Posterior cingulate gyrus (tissue), 11 donors: ENCODE results near the gene CDH13.
A peak's percentile ranks its signal among the peaks of the same experiment; 100 is the strongest.

Experiments used
- DNase-seq, 10 donors: peaks; one replicate each; pipeline versions ENCODE4 v3.0.0 to v3.0.0-alpha.2; 2020 to 2021; ENCODE audit warnings: mixed read lengths in 3 of 10
- intact Hi-C: fragments of 100-400 bp; cut with DNase I; formaldehyde crosslinking; loops from one replicate; pipeline ENCODE4 v1.15.1; 2023

The CDH13 gene

DNA sequence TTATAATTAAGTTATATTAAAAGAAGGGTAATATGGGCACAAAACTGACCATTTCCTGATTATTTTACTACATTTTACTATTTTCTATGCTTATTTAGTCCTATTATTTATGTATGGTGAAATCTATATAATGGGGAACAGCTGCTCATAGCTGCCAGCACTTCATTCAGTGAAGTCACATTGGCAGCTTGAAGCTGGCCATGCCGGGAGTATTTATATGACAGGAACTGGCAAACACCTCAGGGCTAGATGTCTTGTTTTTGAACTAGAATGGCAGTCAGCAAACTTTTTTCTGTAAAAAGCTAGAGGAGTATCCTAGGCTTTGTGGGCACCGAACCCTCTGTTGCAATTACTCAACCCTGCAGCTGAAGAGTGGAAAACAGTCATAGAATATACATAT is 104.1 kb downstream of the CDH13 start:
- no peak for DNase-seq
- intact Hi-C loops, result no loop called here

DNA sequence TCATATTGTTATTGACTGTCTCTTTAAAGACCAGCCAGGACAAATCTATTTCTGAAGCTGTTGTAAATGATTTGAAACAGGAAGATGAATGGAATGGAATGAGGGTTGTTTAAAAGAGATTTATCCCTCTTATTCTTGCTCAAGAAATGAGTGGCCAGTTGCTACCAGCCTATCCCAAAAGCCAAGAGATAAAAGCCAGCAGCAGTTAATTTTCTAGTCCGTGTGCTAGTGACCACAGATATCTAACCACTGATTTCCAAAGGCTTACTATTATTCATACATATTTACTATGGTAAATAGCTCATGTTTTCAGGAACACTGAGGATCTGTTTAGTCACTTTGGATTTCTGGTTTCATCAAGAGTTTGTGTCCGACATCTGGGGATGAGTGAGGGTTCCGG is 105.7 kb downstream of the CDH13 start:
- intact Hi-C loops, result no loop called here
- DNase-seq, result no peak

DNA sequence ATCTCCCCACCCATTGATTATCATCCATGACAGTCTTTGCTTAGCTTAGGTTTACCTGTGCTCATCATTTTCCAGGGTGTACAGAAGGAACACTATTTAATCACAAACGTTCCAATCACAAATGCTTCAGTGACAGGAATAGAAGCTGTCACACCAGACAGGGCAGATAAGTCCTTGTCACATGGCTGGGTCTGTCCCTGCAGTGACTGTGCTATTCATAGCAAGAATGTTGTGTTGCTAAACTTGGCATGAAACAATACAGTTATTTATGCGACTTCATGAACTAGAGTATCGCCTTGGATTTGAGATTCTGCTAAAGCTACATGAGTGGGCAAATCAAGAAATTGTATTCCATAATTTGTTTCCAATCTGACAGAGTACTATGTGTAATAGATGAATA is 108.4 kb downstream of the CDH13 start:
- intact Hi-C loops, result no loop called here
- DNase-seq, result no peak

DNA sequence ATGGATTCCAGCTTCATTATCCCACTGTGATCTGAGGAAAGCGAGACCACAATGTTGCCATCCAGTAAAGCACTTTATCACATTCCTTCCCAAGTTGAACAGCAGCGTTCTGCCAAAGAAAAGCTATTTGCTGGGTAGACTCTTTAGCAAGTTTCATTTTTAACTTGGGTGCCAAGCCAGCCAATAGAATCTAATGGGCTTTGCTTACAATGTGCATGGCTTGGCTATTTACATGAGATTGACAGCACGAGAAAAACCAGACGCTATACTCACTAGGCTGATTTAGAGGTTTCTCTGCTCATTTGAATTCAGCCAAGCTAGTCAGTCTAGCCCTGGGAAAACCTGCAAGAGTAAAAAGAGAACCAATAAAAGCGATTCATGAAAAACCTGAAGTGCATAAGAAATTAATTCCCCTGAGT is 108.9 kb downstream of the CDH13 start:
- intact Hi-C loops, result no loop called here
- DNase-seq, result no peak

DNA sequence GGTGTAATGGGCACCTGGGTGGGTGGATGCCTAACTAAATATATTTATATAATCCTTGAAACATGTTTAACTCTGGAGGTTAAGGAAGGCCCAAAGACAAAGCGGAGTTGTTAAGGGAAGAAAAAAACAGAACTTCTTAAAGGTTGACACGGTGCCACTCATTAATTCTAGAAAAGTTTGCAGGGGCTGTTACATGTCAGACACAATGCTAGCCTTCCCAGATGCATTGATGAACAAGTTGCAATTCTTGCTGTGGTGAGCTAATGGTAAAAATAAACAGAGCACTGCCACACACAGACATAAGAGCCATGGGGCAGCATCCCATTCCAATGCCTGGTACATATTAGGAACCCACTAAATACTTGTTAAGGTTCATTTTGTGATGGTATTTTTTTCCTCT is 109.5 kb downstream of the CDH13 start:
- intact Hi-C loops, result no loop called here
- no peak for DNase-seq

DNA sequence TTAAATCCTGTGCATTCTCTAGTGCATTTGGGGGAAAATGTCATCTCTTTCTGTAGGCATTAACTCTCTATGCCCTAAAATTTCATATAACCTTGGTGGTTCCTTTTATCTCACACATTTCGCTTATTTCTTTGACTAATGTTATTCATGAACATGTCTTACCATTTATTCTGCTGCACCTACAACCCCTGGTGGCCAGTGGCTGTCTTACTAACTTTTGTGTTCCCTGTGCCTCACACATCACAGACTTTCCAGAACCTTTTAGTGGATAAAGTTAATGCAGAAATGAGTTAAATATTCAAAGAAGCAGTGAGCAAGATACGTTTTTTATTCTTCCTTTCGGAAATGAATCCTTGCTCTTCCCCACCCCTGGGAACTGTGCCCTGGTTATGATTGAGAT is 111.9 kb downstream of the CDH13 start:
- intact Hi-C loops, result no loop called here
- DNase-seq, result no peak

DNA sequence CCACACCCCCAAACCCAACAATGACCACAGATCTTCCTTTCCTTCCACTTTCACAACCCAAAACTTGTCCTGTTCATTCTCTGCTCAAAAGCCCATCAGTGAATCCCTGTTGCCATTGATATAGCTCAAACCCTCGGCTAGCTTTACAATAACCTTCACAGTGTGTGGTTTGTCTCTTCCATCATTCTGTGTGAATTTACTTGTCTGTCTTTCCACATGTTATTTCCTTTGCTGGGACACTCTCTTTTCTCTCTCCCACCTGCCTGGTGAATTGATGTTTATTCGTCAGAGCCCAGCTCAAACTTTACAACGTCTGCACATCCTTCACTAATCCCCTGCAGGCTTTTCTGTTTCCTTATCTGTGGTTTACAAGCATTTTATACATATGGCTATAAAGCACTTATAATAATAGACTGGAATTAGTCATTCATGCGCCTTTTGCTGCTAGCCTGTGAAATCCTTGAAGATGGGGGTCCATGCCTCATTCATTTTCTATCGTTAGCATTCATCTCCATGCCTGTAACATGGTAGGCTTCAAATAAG is 114.4 kb downstream of the CDH13 start:
- intact Hi-C loops, result no loop called here

DNA sequence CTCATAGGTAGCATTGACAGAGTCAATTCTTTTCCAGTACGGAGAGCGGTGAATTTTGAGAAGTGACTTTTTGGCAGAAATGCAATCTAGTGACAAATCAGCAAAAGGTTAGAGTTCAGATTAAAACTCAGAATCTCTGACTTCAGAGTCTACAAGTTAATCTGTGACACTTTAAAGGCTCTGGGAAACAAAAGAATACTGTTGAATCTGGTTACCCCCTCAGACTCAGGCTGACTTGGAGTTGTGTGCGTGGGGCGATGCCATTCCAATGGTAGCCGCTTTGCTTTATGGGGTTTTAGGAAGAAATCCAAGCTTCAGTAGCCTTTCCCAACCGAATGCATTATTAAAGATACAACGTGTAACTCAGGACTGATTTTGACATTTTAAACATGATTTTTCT is 118.2 kb downstream of the CDH13 start:
- DNase-seq, result no peak
- intact Hi-C loops, result no loop called here

More for the DNA sequence above, 114.4 kb downstream of the CDH13 start:
- DNase-seq, result no peak

DNA sequence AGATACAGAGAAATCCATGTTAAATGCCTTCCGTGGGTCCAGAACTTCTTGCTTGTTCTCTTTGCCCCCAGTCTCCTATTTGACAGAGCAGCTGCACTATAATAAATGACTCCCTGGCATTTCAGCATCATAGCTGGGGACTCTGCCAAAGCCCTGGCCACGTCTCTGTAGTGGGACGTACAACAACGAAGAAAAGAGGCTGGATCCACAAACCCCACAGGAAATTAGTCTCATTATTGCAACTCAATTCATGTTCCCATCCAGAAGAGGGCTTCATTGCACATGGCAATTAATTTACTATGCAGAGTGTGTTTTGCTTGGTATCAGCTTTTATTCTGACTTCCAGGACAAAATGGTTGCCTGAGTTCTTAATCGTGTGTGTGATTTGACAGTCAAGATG is 121.3 kb downstream of the CDH13 start:
- intact Hi-C loops, result no loop called here
- no peak for DNase-seq

DNA sequence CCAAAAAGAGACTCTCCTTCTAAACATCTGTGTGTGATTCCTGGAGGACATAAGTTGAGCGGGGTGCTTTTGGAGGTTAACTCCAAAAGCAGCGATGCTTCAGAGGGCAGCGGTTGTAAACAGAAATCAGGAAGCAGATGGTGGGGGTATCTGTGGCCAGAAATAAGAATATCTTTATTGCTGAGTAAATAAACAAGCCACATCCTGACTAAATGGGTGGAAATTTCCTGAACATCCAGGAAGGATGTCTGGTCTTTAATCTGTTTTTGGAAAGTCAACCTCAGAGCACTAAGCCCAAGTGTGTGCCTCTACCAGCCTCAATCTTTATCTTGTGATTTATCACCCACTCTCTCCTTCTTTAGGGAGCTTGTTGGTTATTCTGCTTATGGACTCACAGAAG is 123.3 kb downstream of the CDH13 start:
- DNase-seq, result no peak
- intact Hi-C loops, result loop anchor here (10.0 kb wide), 1 partner anchor 55 kb away; no protein-coding TSS in a partner anchor

DNA sequence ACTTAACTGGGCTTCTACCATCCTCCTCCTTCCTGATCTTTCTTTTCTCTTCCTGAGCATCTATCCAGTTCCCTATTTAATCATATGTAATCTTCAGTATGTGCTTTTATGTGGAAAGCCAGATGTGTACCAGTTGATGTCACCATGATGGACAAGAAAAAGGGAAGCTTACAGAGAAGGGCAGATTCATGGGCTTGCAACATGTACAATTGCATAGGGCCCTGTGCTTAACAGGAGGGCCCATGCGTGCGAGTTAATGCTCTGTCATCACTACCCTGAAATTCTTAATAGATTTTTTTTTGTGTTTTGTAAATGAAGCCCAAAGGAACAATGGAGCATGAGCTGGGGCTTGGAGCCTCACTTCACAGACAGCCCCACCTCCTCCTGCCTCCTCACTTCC is 124.3 kb downstream of the CDH13 start:
- no peak for DNase-seq
- intact Hi-C loops, result loop anchor here (10.0 kb wide), 1 partner anchor 56 kb away; no protein-coding TSS in a partner anchor

DNA sequence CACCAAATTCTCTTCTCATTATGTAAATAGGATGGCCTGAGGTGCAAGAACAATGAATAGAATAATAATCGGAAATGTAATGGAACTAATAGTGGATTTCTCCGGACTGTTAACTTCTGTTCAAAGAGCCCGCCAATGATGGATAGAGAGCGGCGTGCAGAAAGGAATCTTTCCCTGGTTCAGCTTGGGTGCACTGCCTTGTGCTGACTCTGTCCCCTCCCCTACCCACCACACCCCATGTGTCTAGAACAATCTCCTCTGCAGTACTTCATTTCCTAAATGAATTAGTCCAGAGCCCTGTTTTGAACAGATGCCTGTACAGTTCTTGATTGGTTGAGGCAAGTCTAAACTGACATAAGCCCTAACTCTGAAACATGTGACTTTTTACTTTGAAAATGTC is 125.4 kb downstream of the CDH13 start:
- no peak for DNase-seq
- intact Hi-C loops, result loop anchor here (10.0 kb wide), 1 partner anchor 57 kb away; no protein-coding TSS in a partner anchor

DNA sequence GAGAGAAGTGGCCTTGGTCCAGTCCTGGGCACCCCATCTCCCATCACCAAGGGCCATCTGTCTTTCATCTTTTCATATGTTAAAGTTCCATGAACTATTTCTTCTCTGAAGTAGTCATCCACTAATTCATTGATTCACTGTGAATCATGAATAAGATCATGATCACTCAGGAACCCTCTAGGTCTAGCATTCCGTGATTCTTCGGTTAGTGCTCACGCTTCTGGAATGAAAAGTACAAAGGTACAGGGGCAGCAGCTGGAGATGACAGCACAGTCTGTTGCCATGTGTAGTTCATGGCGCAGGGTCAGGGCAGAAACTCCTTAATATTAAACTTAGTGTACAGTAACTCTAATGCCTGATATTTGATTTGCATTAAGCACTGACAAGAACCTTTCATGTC is 127.1 kb downstream of the CDH13 start:
- DNase-seq, result no peak
- intact Hi-C loops, result loop anchor here (10.0 kb wide), 1 partner anchor 59 kb away; no protein-coding TSS in a partner anchor

DNA sequence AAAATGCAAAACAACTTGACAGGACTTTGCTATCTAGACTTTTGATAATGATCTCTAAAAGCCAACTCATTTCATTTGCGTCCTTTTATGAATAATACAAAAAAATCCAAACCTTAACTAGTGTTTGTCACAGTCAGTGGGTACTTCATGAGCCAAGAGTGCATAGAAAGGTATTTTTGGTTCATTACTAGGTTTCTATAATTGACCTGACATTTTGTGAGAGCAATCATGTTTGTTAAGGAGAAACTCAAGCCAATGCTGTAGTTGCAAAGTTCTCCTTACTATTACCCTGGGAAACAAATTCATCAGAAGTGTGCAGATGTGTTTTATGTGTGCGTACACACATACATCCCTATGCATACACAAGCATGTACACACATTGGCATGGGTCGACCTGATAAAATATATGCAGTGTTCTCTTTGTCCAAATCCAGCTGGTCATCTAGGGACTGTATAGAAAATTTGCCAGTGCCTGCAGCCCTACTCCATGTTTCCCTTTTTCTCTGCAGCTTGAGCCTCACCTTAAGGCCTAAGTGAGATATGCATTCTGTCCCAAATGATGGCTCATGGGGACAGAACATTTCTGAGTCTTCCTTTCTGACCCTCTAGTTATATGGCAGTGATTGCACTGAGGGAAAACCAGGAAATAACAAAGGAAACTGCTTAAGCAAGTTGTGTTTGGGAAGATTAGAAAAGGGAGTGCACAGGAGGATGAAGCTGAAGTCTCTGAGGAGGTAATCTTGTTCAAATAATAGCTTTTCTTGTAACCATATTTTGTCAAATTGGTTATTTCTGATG is 128.1 kb downstream of the CDH13 start:
- no peak for DNase-seq
- intact Hi-C loops, result loop anchor here (10.0 kb wide), 1 partner anchor 60 kb away; no protein-coding TSS in a partner anchor

DNA sequence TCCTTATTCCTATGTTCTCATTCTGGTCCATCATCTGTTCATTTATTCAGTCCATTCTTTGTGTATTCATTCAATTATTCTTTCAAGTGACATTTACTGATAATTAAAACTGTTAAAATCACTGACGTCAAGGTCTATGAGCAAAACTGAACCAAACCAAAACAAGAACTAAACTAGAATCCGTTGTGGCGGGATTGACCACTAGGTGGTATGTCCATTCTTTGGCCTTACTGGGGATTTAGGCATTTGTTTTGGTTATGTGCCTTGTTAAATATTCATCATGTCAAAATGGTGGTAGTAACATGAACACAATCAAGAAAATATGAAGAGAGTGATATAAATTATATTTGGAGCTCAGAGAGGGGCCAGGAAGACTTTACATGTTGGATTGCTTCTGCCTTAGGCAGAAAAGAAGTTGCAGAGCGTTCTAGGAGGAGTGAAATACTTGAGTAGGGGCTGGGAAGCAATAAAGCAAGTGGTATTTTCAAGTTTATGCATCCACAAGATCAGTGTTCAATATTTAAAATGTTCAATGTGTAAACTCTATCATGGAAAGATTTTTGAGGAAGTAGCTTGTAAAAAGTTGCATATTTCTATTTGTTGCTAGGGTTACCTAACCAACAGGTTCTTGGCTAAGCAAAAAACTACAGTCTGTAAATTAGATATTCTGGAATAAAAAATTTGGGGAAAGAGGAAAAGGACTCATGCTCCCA is 129.0 kb downstream of the CDH13 start:
- DNase-seq, result no peak
- intact Hi-C loops, result loop anchor here (10.0 kb wide), 1 partner anchor 61 kb away; no protein-coding TSS in a partner anchor

DNA sequence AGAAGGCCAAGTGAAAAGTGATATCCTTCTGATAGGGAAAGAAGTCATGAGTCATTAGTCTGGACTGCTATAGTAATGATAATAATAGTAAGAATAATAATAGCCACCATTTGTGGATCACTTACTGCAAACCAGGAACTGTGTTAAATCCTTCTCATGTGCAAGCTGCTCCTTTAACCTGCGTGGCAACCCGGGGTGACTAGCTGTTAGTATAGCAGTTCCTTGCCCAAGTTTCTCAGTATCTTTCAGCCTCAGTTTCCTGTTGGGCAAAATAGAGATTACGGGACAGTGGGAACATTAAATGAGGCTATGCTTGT is 129.5 kb downstream of the CDH13 start:
- intact Hi-C loops, result loop anchor here (10.0 kb wide), 1 partner anchor 61 kb away; no protein-coding TSS in a partner anchor
- no peak for DNase-seq

DNA sequence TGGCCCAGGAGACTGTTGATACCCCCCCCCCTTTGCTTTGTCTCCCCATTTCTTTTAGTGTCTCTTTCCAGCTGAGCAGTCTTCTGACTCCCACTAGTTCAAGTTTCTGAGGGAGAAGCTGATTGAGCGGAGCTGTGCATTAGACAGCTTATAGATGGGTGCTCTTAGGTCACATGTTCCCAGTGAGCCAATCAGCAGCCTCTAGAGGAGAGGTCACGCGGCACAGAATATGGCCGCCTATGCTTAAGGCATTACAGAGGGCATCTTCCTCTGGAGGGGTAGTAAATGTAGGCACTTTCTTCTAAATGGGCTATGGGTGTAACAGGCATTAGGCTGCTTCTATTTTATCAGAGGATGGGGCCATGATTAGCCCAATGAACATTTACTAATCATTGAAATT is 131.6 kb downstream of the CDH13 start:
- intact Hi-C loops, result loop anchor here (10.0 kb wide), 1 partner anchor 64 kb away; no protein-coding TSS in a partner anchor
- no peak for DNase-seq

DNA sequence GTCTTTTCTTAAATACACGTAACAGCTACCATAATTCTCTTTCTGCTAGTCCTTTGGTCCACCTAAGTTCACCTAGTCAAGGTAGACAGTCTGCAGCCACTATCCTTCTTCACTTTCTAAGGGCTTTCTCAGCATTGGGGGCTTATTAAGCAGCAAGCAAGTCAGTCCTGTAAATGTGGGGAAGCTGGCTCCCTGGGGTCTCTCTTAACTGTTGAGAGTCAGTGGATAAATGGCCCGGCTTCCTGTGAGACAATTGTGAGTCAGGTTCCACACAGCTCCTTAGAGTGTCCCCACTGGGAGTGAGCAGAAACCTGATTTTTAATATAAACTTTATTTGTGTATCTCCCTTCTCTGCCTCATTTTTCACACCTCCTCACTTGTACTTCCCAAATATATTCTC is 132.1 kb downstream of the CDH13 start:
- no peak for DNase-seq
- intact Hi-C loops, result loop anchor here (10.0 kb wide), 1 partner anchor 64 kb away; no protein-coding TSS in a partner anchor

DNA sequence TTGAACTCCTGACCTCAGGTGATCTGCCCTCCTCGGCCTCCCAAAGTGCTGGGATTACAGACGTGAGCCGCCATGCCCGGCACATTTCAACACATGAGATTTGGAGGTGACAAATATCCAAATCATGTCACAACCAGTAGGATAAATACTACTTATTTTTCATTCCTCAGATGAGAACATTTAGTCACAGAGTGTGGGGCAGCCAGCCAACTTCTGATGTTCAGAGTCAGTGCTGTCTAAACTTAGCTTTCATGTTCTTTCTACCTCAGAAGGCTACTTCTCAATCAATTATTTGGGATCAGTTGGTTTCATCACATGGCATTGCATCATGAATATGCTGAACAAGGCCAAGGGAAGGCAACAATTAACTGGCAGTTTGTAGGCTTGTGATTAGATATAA is 134.5 kb downstream of the CDH13 start:
- intact Hi-C loops, result no loop called here
- peak in 8 of 10 donors; percentile 22 to 90 (median 65) for DNase-seq

DNA sequence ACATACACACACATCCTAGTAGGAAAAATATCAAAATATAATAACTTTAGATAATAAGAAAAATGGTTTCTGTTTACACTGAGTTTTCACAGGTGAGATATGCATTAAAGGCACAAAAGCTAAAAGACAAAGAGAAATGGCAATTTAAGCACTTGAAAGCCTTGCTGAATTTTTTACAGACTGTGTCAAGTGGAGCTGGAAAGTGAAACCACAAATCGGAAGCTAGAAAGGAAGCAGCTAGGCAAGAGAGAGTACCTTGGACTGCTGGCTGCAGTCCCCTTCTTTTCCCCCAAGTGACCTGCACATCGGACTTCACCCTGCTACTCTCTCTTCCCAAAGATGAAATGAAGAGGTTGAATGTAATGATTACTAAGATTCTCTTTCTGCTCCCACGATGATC is 135.1 kb downstream of the CDH13 start:
- intact Hi-C loops, result no loop called here
- no peak for DNase-seq

DNA sequence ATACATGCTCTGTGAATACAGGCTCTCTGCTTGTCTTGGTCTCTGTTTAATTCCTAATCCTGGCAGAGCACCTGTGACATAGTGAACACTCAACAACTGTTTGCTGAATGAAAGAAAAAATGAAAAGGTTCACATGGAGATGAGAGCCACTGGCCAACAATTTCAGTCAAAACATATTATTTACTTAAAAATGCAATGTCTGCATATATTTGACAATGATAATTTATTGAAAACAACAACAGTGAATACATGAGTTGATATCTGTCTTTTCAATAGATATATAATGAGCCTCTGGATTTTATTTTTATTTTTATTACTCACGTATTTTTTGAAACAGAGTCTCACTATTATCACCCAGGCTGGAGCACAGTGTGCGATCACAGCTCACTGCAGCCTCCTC is 136.6 kb downstream of the CDH13 start:
- intact Hi-C loops, result no loop called here
- DNase-seq, result no peak
